Fibroblast of skin of scalp (primary cell): ENCODE measurements around the gene SV2A. TPM values are rescaled to one million over a fixed set of nuclear protein-coding genes. Genes with fewer than 3 reads are reported as not detected.
"Not testable (repeated sequence)": the region's sequence is repeated elsewhere in the genome, so short reads cannot be mapped to it uniquely, and the experiment has no call there.

ENCODE experiments used
- DNase-seq: peaks from one replicate; pipeline ENCODE4 v3.0.0-alpha.2; 2013
- polyA plus RNA-seq, 2 experiments: library from polyadenylated mRNA; unstranded; fragments of 120-200 nt; gene quantifications; one replicate each; pipeline ENCODE4 v1.2.1, GENCODE V29; 2013; ENCODE audit not compliant: insufficient read length in 2 of 2

SV2A gene
- polyA plus RNA-seq (2013, experiment 1 of 2; ENCODE audit: insufficient read length) = 22.9 TPM
- polyA plus RNA-seq (2013, experiment 2 of 2; ENCODE audit: insufficient read length) = 22.7 TPM

GRCh38 chr1:149917571-149918144, at the start of gene SV2A:
Gene SV2A, minus strand, starts transcription at chr1:149917844. Its CDS starts 4,004 bp downstream, at chr1:149913840.
- peak; percentile 79 for DNase-seq

DNA sequence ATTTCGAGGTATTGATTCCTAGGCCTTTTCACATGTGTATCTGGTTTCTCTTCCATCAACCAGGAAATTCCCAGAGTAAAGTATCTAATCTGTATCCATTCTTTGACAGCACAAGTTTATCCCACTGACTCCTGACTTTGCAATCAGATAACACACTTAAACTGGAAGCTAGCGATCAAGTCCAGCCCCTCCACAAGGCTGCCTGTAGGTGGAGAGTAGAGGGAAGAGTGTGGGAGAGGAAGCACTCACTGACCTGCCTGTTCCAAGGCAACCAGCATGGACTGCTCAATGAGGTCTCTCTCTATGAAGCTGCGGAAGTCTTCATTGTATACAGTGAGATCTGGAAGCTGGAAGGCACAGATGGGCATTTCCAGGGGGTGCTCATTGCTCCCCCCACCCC, 49.4 kb upstream of the SV2A start:
- DNase-seq = no peak

DNA sequence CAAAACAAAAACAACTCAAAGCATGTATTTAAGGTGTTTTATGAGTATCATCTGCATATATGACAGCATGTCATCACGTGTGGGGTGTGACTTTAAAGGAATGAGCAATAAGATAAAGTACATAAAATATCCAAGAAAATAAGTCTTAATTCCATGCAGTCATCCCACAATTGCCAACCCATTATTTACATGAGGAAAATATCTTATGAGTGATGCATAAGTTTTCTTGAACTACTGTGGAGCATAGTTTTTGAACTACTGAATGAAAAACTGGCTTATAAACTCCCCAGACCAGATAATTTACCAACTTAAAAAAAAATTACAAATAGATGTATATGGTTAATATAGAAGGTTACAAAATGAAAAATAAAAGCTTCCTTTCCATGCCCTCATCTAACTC, 48.8 kb upstream of the SV2A start:
- DNase-seq = no peak

DNA sequence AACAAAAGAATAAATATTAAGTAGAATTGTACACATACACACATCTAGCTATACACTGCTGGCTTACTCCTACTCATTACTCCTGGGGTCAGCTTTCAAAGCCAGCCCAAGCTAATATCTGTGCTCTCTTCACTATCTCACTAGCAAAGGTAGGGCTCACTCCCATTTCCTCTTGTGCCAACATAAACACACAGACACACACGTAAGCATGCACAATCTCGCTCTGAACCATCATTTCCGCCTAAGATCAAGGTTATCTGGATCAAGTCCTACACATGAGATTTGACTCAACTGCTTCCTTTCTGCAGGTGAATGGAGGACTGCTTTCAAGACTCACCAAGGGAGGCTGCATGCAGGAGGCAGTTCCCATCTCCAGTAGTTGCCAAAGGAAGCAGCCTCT, 47.8 kb upstream of the SV2A start:
- DNase-seq = no peak

- DNase-seq = no peak
Observed at GRCh38 chr1:149963358-149963757, 45.7 kb upstream of the SV2A start.

- DNase-seq = no peak
Observed at GRCh38 chr1:149962736-149963135, 45.1 kb upstream of the SV2A start.

- DNase-seq = peak; percentile 78
Observed at GRCh38 chr1:149962039-149962647, 44.5 kb upstream of the SV2A start.

- DNase-seq = not testable (repeated sequence)
Observed at GRCh38 chr1:149957548-149957947, 39.9 kb upstream of the SV2A start.

- peak; percentile 19 for DNase-seq
Observed at GRCh38 chr1:149949911-149950310, 32.3 kb upstream of the SV2A start.

DNA sequence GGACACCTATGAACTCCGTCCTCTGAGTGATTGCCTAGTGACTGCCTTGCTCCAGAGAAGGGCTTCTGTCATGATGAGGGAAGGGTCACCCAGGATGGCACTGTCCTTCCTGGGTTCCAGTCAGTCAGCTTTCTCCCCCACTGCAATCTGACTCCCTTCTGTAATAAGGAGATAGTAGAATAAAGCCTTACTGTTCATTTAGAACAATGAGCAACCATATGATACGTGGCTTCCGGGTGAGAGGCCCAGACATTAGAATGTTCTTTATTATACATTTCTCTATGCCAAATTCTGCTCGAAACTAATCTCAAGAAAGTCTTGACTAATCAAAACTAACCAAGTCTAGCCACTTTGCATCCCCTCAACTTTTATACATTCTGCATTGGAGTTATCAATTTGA, 27.6 kb upstream of the SV2A start:
- no peak for DNase-seq

DNA sequence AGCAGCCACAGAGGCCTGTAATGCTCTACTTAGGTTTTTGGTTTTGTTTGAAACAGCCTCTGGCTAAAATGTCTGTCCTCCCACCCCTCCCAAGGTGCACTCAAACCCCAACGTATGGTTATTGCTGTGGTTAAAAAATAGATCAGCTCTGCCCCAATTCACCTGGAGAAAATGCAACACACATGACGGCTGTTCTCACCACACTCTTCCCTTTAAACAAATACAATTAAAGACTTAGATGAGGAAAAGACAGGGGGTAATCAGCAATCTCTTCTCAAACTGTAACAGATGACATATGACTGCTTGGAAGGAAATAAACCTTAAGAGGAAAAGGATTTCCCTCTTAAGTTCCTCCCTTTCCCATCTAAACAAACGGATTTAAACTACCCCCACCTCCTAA, 25.2 kb upstream of the SV2A start:
- no peak for DNase-seq

DNA sequence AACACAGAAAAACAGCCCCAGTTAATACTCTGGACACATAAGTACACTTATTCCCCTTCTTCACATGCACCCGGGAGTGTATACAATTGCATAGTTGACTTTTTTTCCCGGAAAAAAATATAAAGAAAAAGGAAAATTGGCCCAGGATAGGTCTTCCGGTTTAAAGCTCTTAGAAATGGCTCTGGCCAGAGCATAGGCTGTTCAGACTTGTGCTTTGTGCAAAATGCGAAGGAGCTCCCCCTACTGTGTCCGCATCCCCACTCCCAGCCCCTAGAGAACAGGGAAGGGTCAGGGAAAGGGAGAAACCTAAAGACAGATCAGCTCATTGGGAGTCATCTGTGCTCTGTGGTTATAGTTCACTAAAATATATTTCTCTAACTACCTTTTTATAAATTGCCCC, 24.6 kb upstream of the SV2A start:
- peak; percentile 43 for DNase-seq

GRCh38 chr1:149940427-149940826, 22.8 kb upstream of the SV2A start:
- no peak for DNase-seq

DNA sequence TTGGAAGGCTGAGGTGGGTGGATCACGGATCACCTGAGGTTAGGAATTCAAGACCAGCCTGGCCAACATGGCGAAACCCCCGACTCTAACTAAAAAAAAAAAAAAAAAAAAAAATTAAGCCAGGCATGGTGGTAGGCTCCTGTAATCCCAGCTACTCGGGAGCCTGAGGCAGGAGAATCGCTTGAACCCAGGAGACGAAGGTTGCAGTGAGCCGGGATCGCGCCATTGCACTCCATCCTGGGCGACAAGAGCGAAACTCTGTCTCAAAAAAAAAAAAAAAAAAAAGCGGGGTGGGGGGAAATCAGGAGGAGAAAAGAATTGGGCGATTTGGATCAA, 21.0 kb upstream of the SV2A start:
- DNase-seq = not testable (repeated sequence)

DNA sequence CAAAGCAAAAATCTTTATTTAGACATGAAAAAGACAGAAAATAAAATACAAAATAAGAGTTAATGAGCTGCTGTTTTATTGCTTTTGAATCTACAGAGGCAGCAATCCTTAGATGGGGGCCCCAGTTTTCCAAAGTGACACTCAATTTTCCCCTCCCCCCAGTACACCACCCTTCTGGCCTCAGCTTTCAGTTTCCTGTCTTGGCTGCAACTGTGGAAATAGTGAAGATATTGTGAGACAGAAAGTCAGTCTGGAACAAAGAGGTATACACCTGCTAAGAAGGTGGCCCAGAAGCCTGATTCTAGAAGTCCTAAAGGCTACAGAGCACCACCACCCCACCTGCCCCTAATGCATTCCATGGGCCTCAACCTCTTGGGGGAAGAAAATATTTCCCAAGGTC, 20.1 kb upstream of the SV2A start:
- DNase-seq = no peak

GRCh38 chr1:149936992-149937705, 19.5 kb upstream of the SV2A start:
- DNase-seq = peak; percentile 32

GRCh38 chr1:149936170-149936991, 18.7 kb upstream of the SV2A start, which contains the start of gene MTMR11:
Gene MTMR11, minus strand, starts transcription at chr1:149936879. Its CDS starts 232 bp downstream, at chr1:149936647.
- peak; percentile 41 for DNase-seq

DNA sequence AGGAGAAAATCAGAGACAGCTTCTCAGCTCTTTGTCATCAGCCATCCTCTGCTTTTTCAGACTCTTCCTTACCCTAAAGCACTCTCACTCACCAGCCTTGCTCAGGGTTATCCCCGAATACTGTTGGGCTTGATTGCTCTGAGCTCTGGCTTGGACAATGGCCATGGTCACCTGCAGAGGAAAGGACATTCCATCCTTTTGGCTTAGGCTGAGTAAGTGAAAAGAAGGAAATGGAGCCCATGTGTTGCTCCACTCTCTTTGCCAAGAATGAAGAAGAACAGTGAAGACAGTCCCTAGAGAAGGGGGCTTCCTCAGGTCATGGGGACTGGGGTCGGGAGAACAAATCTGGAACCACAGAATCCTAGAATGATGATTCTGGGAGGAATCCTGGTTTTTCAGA, 16.7 kb upstream of the SV2A start:
- no peak for DNase-seq

DNA sequence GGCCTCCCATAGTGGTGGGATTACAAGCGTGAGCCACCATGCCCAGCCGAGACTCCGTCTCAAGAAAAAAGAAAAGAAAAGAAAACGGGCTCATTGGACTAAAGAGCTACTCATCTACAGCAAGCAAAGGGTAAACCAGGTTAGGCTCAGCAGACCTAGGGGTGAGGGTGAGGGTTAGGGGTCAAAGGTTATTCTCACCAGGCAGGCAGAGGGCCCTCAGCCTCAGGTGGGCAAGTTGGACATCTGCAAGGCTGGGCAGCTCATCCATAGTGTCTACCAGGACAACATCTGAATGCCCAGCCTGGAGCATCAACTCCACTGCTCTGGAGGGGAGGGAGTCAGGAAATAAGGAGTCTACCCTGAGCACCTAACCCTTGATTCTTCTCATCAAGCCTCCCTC, 15.6 kb upstream of the SV2A start:
- DNase-seq = no peak

GRCh38 chr1:149932474-149932873, 14.8 kb upstream of the SV2A start:
- no peak for DNase-seq

DNA sequence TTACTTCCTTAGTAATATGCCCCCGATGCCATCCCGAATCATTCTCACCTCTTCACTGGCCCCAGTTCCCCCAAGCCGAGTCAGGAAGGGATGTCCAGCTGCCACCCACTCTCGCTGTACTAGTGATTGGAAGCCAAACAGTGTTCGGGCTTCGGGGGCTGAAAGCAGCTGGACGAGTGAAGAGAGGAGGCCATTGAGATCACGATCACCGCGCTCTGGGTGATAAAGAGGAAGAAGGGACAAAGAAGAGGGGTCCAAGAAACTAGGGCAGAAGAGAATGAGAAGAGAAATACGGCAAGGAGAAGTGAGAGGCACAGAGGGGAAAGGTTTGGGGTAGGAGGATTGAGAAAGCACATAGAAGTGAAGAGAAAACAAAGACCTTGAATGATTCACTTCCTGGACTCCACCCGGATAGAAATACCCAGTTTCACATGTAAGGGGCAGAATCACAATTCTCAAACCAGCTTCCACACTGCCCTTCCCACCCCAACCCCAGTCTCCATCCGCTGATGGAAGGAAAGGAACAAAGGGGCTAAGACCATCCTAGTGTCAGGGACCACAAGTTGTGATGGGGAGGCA, 13.7 kb upstream of the SV2A start:
- DNase-seq = no peak

DNA sequence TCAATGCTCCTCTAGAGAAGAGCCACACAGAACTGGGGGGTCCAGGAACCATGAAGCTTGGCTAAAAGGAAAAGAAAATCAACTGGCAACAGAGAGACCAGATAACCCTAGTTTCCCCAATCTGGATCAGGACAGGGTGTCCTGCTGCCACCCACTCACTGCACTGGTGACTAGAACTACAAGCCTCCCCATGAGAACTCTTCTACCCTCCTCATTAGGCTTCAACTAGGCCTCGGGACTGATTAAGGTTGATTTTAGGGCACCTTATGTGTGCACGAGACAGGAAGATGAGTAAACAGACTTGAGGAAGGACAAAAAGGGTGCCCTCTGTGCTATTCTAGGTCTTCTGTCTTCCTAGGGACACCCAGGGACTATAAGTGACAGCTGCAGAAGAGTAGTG, 12.2 kb upstream of the SV2A start:
- no peak for DNase-seq

DNA sequence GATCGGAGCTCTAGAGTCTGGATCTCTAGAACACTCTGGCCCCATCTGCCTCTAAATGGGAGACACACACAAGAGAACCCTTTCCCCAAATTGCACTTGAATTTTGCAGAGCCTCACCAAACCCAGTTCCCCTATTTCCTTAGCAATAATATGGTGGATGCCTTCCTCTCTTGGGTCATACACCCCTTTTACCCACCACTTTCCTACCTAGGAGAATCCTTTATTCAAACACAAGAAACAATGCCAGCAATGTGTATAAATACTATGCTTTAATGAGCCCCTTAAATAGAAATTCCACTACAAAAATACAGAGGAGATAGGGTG, 10.7 kb upstream of the SV2A start:
- no peak for DNase-seq
